GM12873 (cell line): ENCODE measurements around the gene ASCL3.

Source experiments
- TF ChIP-seq, protein P1 (sequence below): IDR thresholded peaks from 2 replicates; pipeline ENCODE4 v1.5.1; 2012; ENCODE audit warnings: low read depth, mild to moderate bottlenecking, moderate library complexity, low read length, control low read depth; ENCODE audit not compliant: insufficient read depth; ENCODE audit errors: missing control alignments

The ASCL3 gene

DNA sequence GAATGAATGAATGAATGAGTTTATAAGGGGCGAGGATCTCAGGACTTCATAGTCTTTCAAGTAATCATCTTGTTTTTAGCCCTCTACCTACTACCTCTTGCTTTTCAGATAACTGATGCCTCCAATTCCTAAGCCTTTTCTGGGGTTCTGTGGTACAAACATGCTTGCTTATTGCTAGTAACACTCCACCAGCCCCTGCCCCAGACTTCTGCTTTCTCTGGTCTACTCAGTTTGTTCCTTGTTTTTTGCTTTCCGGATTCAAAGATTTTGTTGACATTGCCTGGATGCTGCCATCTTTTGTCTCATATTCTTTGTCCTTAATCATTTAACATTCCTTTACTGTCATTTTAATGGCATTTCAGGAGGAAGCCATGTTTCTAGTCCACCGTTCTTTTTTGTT lies 30.3 kb upstream of the ASCL3 start:
- TF ChIP-seq, protein P1, sequence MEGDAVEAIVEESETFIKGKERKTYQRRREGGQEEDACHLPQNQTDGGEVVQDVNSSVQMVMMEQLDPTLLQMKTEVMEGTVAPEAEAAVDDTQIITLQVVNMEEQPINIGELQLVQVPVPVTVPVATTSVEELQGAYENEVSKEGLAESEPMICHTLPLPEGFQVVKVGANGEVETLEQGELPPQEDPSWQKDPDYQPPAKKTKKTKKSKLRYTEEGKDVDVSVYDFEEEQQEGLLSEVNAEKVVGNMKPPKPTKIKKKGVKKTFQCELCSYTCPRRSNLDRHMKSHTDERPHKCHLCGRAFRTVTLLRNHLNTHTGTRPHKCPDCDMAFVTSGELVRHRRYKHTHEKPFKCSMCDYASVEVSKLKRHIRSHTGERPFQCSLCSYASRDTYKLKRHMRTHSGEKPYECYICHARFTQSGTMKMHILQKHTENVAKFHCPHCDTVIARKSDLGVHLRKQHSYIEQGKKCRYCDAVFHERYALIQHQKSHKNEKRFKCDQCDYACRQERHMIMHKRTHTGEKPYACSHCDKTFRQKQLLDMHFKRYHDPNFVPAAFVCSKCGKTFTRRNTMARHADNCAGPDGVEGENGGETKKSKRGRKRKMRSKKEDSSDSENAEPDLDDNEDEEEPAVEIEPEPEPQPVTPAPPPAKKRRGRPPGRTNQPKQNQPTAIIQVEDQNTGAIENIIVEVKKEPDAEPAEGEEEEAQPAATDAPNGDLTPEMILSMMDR: no peak

DNA sequence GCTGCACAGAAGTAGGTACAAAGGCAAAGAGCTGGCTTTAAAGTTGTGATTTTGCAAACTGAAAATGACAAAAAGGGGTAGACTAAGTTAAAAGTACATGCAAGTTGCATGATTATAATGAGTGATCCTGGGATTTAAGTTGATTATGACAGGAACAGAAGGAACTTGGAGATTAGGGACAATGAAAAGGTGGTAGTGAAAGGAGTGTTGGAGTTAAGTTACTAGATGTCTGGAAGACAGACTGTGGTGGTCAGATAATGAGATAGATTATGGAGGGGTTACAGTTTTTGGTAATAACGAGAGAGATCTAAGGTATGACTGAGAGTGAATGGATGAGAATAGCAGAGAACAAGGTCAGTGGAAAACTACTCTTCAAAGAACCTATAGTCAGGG lies 29.1 kb upstream of the ASCL3 start:
- TF ChIP-seq, protein P1: no peak

DNA sequence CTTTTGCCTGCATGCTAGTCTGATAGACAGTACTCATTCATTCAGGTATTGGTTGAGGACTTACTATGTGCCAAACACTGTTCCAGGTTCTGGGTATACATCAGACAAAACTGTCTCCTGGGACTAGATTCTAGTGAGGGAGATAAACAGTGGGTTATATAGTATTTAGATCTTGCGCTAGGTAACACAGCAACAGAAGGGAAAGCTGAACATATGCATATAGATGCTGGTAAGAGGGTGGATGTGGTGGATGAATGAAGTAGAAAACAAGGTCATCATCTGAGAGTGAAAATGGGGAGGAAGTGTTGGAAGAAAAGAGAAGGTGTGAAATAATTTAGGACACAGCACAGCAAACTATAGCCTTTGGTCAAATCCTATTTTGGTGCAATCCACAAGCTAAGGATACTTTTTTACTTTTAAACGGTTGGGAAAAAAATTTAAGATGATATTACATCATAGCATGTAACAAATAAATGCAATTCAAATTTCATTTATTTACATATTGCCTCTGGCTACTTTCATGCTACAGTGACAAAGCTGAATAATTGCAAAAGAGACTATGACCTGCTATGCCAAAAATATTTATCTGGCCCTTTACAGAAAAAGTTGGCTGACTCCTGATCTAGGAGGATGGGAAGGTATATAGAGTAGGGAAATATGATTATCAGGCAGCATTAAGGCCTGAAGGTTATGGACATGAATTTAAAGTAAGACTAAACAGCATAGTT lies 28.5 kb upstream of the ASCL3 start:
- TF ChIP-seq, protein P1: no peak

DNA sequence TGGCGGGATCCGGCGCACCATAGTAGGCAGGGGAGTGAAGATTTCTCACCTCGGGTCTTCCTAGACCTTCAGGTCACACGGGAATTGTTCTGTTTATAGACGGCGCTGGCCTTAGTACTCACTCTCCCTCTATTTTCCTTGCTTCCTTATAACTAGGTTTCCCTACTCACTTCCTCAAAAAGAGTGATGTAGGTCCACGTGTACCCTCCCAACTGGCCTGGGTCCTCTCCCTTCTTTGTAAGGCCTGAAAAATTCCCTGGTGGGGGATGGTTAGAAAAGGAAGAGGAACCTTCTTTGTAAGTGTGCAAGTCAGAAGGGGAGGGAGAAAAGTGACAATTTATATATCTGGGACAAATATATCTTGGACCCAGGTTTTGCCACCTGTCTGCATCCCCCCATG lies 24.4 kb upstream of the ASCL3 start:
- TF ChIP-seq, protein P1: no peak

DNA sequence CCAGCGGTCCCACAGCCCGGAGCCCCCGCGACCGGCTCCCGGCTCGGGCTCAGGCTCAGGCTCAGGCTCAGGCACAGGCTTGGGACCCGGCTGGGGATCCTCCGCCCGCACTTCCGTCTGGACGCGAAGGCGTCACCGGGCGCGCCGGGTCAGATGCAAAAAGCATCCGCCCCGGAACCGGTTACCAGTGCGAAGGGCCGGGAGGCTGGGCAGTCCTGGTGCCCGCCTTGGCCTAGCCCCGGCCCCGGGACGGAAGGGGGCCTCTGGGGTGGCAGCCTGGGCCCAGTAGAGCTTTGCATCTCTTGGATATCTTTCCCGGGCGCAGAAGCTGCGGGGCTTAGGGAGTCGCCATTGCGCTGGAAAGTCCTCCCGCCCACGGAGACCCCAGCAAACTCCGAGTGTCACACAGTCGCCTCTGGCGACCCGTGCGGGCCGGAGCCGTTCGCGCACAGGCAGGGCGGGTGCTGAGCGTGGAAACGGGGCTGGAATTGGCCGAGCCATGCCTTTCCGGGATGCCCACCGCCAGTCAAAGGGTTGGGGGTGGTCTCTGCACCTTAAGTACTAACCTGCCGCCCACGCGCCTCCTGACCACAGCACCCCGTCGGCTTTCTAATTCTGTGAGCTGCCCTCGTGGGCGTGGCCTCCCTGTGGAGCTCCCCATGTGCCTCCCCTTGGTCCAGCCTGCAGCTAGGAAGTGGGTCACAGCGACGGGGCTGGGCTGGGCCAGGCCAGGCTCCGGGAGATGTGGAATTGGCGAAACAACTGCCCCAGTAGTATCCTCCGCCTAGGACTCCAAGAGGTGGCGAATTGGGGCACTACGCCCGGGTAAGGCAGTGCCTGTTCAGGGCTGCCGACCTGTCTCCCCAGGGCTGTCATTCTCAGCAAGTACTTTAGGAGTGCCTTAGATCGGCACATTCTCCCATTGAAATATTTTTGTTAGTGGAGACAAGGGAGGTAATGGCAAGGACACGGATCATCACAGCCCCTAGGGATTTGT lies 21.8 kb upstream of the ASCL3 start, which contains the start of gene TMEM9B:
TMEM9B (minus strand) TSS at position 119 of the 997 bp plus-strand sequence. CDS start 129 bp downstream, outside the sequence.
- TF ChIP-seq, protein P1: no peak

DNA sequence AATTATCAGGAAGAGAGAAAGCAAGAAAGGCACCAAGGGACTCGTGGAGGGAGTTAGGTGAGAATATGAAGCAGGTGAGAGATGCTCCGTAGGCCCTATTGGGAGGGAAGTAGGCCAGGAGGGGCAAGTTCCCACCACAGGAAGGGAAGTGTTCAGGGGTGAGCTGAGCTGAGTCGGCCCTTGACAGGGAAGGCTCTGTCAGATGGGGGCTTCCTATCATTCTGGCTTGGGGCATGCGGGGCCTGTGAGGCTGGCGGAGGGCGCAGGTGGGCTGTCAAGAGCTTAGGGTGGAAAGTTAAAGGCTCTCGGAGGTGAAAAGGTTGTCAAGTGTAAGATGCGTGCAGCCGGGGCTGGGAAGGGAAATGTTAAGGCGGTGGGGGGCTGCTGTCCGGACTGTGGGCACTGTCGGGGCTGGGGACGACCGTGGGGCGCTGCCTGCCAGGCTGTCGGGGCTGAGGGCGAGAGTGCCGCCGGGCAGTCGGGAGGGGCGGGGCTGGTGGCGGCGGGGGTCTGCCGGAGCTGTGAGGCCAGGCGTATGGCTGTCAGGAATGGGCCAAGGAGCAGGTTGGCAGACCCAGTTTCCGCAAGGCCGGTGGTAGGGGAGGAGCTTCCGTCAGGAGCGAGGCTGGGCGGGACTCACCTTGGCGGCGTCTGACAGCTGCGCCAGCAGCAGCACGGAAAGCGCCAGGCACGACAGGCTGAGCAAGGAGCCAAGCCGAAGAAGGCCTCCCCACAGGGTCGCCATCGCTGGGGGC lies 20.9 kb upstream of the ASCL3 start:
- TF ChIP-seq, protein P1: no peak
